ENCODE data around the gene ZDHHC3.
"Not testable (repeated sequence)": the region's sequence is repeated elsewhere in the genome, so short reads cannot be mapped to it uniquely, and the experiment has no call there.

The ZDHHC3 gene

GRCh38 chr3:44952689-44953088 lies 23.3 kb downstream of the ZDHHC3 start:
- Mint-ChIP-seq H3K4me1 (ENCODE audit: low read depth in 2 of 2) (peaks cover 34 to 40% of the 10 kb centered on the region in 2 donors), H3K36me3 (ENCODE audit: insufficient read depth) (no peaks in the 10 kb centered on the region), H3K9me3 (no peaks in the 10 kb centered on the region), H3K27me3 (no peaks in the 10 kb centered on the region), H3K4me3 (no peak overlapping the region), H3K27ac (peak overlapping the region; percentile 36 to 42)
- ATAC-seq (replicated peaks) (no peak), DNase-seq (no peak)

- Mint-ChIP-seq H3K36me3 (ENCODE audit: insufficient read depth) (peaks cover 11% of the 10 kb centered on the region), H3K4me3 (no peak overlapping the region), H3K4me1 (ENCODE audit: low read depth in 2 of 2) (peaks cover 24 to 29% of the 10 kb centered on the region in 2 donors), H3K9me3 (no peaks in the 10 kb centered on the region), H3K27ac (no peak overlapping the region), H3K27me3 (no peaks in the 10 kb centered on the region)
- DNase-seq (no peak), ATAC-seq (replicated peaks) (no peak)
These were observed 25.7 kb downstream of the ZDHHC3 start for GRCh38 chr3:44950275-44950734.

- not testable (repeated sequence) for H3K4me3 Mint-ChIP-seq
These were observed 26.2 kb downstream of the ZDHHC3 start for GRCh38 chr3:44949770-44950169.

GRCh38 chr3:44948239-44948638 lies 27.7 kb downstream of the ZDHHC3 start:
- Mint-ChIP-seq H3K27me3 (no peaks in the 10 kb centered on the region), H3K36me3 (ENCODE audit: insufficient read depth) (peaks cover 15% of the 10 kb centered on the region), H3K27ac (peak overlapping the region in 1 of 2 donors; percentile 66), H3K9me3 (no peaks in the 10 kb centered on the region), H3K4me3 (no peak overlapping the region), H3K4me1 (ENCODE audit: low read depth in 2 of 2) (peaks cover 24 to 29% of the 10 kb centered on the region in 2 donors)
- DNase-seq: no peak
- no peak for ATAC-seq (replicated peaks)

More at GRCh38 chr3:44949770-44950169, 26.2 kb downstream of the ZDHHC3 start:
- Mint-ChIP-seq H3K4me1 (ENCODE audit: low read depth in 2 of 2) (peaks cover 24 to 29% of the 10 kb centered on the region in 2 donors), H3K36me3 (ENCODE audit: insufficient read depth) (peaks cover 15% of the 10 kb centered on the region)
- not testable (repeated sequence) for H3K9me3 Mint-ChIP-seq; ATAC-seq (replicated peaks); DNase-seq; H3K27ac Mint-ChIP-seq; H3K27me3 Mint-ChIP-seq

- Mint-ChIP-seq H3K36me3 (ENCODE audit: insufficient read depth) (peaks cover 43% of the 10 kb centered on the region), H3K27me3 (no peaks in the 10 kb centered on the region), H3K4me3 (no peak overlapping the region), H3K4me1 (ENCODE audit: low read depth in 2 of 2) (peaks cover 7 to 13% of the 10 kb centered on the region in 2 donors), H3K27ac (no peak overlapping the region), H3K9me3 (no peaks in the 10 kb centered on the region)
- ATAC-seq (replicated peaks) (no peak), DNase-seq (no peak)
These were observed 33.6 kb downstream of the ZDHHC3 start for GRCh38 chr3:44942202-44942921.

GRCh38 chr3:44939581-44940036 lies 36.4 kb downstream of the ZDHHC3 start:
- peaks cover 32% of the 10 kb centered on the region for H3K36me3 Mint-ChIP-seq (ENCODE audit: insufficient read depth)
- no peak overlapping the region for H3K4me3 Mint-ChIP-seq

GRCh38 chr3:44932986-44933944 lies 42.7 kb downstream of the ZDHHC3 start:
- H3K9me3 Mint-ChIP-seq: no peaks in the 10 kb centered on the region
- peaks cover 36% of the 10 kb centered on the region for H3K36me3 Mint-ChIP-seq (ENCODE audit: insufficient read depth)
- H3K4me1 Mint-ChIP-seq (ENCODE audit: low read depth in 2 of 2): peaks cover 6 to 12% of the 10 kb centered on the region in 2 donors
- no peaks in the 10 kb centered on the region for H3K27me3 Mint-ChIP-seq
- no peak for DNase-seq
- ATAC-seq (replicated peaks): no peak
- H3K4me3 Mint-ChIP-seq: no peak overlapping the region
- H3K27ac Mint-ChIP-seq: peak overlapping the region in 1 of 2 donors; percentile 15

More at GRCh38 chr3:44939581-44940036, 36.4 kb downstream of the ZDHHC3 start:
- H3K4me1 Mint-ChIP-seq (ENCODE audit: low read depth in 2 of 2): peaks cover 11 to 19% of the 10 kb centered on the region in 2 donors
- DNase-seq (no peak), ATAC-seq (replicated peaks) (no peak)
- H3K27me3 Mint-ChIP-seq: no peaks in the 10 kb centered on the region
- peak overlapping the region in 1 of 2 donors; percentile 19 for H3K27ac Mint-ChIP-seq
- H3K9me3 Mint-ChIP-seq: no peaks in the 10 kb centered on the region

GRCh38 chr3:44932271-44932670 lies 43.7 kb downstream of the ZDHHC3 start:
- H3K4me3 Mint-ChIP-seq: no peak overlapping the region
- no peaks in the 10 kb centered on the region for H3K27me3 Mint-ChIP-seq
- peaks cover 28% of the 10 kb centered on the region for H3K36me3 Mint-ChIP-seq (ENCODE audit: insufficient read depth)
- DNase-seq (no peak), ATAC-seq (replicated peaks) (no peak)
- H3K4me1 Mint-ChIP-seq (ENCODE audit: low read depth in 2 of 2): peaks cover 6 to 12% of the 10 kb centered on the region in 2 donors
- no peaks in the 10 kb centered on the region for H3K9me3 Mint-ChIP-seq
- H3K27ac Mint-ChIP-seq: peak overlapping the region in 1 of 2 donors; percentile 15

GRCh38 chr3:44931791-44932190 lies 44.2 kb downstream of the ZDHHC3 start:
- Mint-ChIP-seq H3K4me3 (no peak overlapping the region), H3K27me3 (no peaks in the 10 kb centered on the region), H3K36me3 (ENCODE audit: insufficient read depth) (peaks cover 28% of the 10 kb centered on the region), H3K4me1 (ENCODE audit: low read depth in 2 of 2) (peaks cover 6 to 12% of the 10 kb centered on the region in 2 donors), H3K9me3 (no peaks in the 10 kb centered on the region), H3K27ac (no peak overlapping the region)
- ATAC-seq (replicated peaks): no peak
- DNase-seq: no peak

GRCh38 chr3:44930911-44931310 lies 45.1 kb downstream of the ZDHHC3 start:
- Mint-ChIP-seq H3K27ac (no peak overlapping the region), H3K9me3 (no peaks in the 10 kb centered on the region)

GRCh38 chr3:44929782-44930181 lies 46.2 kb downstream of the ZDHHC3 start:
- peaks cover 37% of the 10 kb centered on the region for H3K36me3 Mint-ChIP-seq (ENCODE audit: insufficient read depth)
- H3K4me3 Mint-ChIP-seq: no peak overlapping the region
- H3K27me3 Mint-ChIP-seq: no peaks in the 10 kb centered on the region
- ATAC-seq (replicated peaks) (no peak), DNase-seq (no peak)
- no peaks in the 10 kb centered on the region for H3K4me1 Mint-ChIP-seq (ENCODE audit: low read depth in 2 of 2)
- H3K27ac Mint-ChIP-seq: peak overlapping the region in 1 of 2 donors; percentile 51
- H3K9me3 Mint-ChIP-seq: no peaks in the 10 kb centered on the region

More at GRCh38 chr3:44930911-44931310, 45.1 kb downstream of the ZDHHC3 start:
- ATAC-seq (replicated peaks) (no peak), DNase-seq (no peak)
- H3K4me3 Mint-ChIP-seq: no peak overlapping the region
- H3K36me3 Mint-ChIP-seq (ENCODE audit: insufficient read depth): peaks cover 37% of the 10 kb centered on the region
- peaks cover under 1 to 4% of the 10 kb centered on the region in 2 donors for H3K4me1 Mint-ChIP-seq (ENCODE audit: low read depth in 2 of 2)
- H3K27me3 Mint-ChIP-seq: no peaks in the 10 kb centered on the region

- H3K9me3 Mint-ChIP-seq: no peaks in the 10 kb centered on the region
- H3K36me3 Mint-ChIP-seq (ENCODE audit: insufficient read depth): peaks cover 35% of the 10 kb centered on the region
- DNase-seq: no peak
- H3K27me3 Mint-ChIP-seq: no peaks in the 10 kb centered on the region
- H3K4me3 Mint-ChIP-seq: no peak overlapping the region
- ATAC-seq (replicated peaks): no peak
- peak overlapping the region in 1 of 2 donors; percentile 56 for H3K27ac Mint-ChIP-seq
- H3K4me1 Mint-ChIP-seq (ENCODE audit: low read depth in 2 of 2): no peaks in the 10 kb centered on the region
These were observed 48.6 kb downstream of the ZDHHC3 start for GRCh38 chr3:44927371-44927770.

- ATAC-seq (replicated peaks) (no peak), DNase-seq (no peak)
- Mint-ChIP-seq H3K36me3 (ENCODE audit: insufficient read depth) (peaks cover 33% of the 10 kb centered on the region), H3K4me1 (ENCODE audit: low read depth in 2 of 2) (no peaks in the 10 kb centered on the region), H3K9me3 (no peaks in the 10 kb centered on the region), H3K4me3 (no peak overlapping the region), H3K27me3 (no peaks in the 10 kb centered on the region), H3K27ac (peak overlapping the region in 1 of 2 donors; percentile 56)
These were observed 49.1 kb downstream of the ZDHHC3 start for GRCh38 chr3:44926921-44927320.

All from effector memory CD8-positive, alpha-beta T cell (primary cell).